WTC11 (cell line): ENCODE data around the gene EPN2. TPM values are rescaled to one million over a fixed set of nuclear protein-coding genes. Genes with fewer than 3 reads are reported as not detected.

Experiments
- ATAC-seq: fragments of 200-7000 bp; cut with Tn5 transposase; 2 replicates; pipeline ENCODE4 v1.10.0; 2021; ENCODE audit warnings: mild to moderate bottlenecking, moderate library complexity
- CTCF ChIA-PET: fragments of 300-600 bp; sonication (Branson Sonifier 250); formaldehyde crosslinking; loops from one replicate; lab custom pipeline; 2021; ENCODE audit warnings: antibody characterized with exemption; lab: Charles Lee
- POLR2A ChIA-PET: fragments of 350-600 bp; sonication (Branson Sonifier 250); formaldehyde crosslinking; loops from one replicate; lab custom pipeline; 2021; ENCODE audit warnings: antibody characterized with exemption; lab: Charles Lee
- DNase-seq: peaks from one replicate; pipeline ENCODE4 v3.0.0; 2021; ENCODE audit warnings: low spot score
- H3K27ac Mint-ChIP-seq: 2 replicates; pipeline ENCODE4 v1.8.0; 2021; ENCODE audit warnings: mixed read lengths
- H3K27me3 Mint-ChIP-seq: 2 replicates; pipeline ENCODE4 v1.8.0; 2021; ENCODE audit warnings: low read depth, mild to moderate bottlenecking, moderate library complexity, mixed read lengths
- H3K36me3 Mint-ChIP-seq: 2 replicates; pipeline ENCODE4 v1.8.0; 2021; ENCODE audit warnings: mixed read lengths
- H3K4me1 Mint-ChIP-seq: 2 replicates; pipeline ENCODE4 v1.8.0; 2022; ENCODE audit warnings: mixed read lengths
- H3K4me3 Mint-ChIP-seq: 2 replicates; pipeline ENCODE4 v1.8.0; 2021; ENCODE audit warnings: mild to moderate bottlenecking, moderate library complexity, mixed read lengths
- H3K9me3 Mint-ChIP-seq: 2 replicates; pipeline ENCODE4 v1.8.0; 2021; ENCODE audit warnings: mixed read lengths
- E2F5 ChIP-seq: sonication (generic); formaldehyde crosslinking; IDR thresholded peaks from 2 replicates; pipeline ENCODE4 v1.8.1; 2022; ENCODE audit warnings: mild to moderate bottlenecking, moderate library complexity, missing genetic modification reagents
- ELF4 ChIP-seq: sonication (generic); formaldehyde crosslinking; IDR thresholded peaks from 2 replicates; pipeline ENCODE4 v1.8.1; 2022; ENCODE audit warnings: low read depth, mild to moderate bottlenecking, moderate library complexity, missing genetic modification reagents
- FOXP4 ChIP-seq: sonication (generic); formaldehyde crosslinking; IDR thresholded peaks from 2 replicates; pipeline ENCODE4 v1.8.0; 2022; ENCODE audit warnings: mild to moderate bottlenecking, missing genetic modification reagents
- GABPB1 ChIP-seq: sonication (generic); formaldehyde crosslinking; IDR thresholded peaks from 2 replicates; pipeline ENCODE4 v1.8.1; 2023; ENCODE audit warnings: mild to moderate bottlenecking, missing genetic modification reagents
- HMGA2 ChIP-seq: fragments of 250-450 bp; sonication (Bioruptor Pico); IDR thresholded peaks from 2 replicates; pipeline ENCODE4 v1.4.0; 2021; ENCODE audit warnings: mild to moderate bottlenecking, moderate library complexity
- NFE2L1 ChIP-seq: sonication (generic); formaldehyde crosslinking; IDR thresholded peaks from 2 replicates; pipeline ENCODE4 v1.8.1; 2023; ENCODE audit warnings: missing genetic modification reagents
- PRDM15 ChIP-seq: sonication (generic); formaldehyde crosslinking; IDR thresholded peaks from 2 replicates; pipeline ENCODE4 v1.8.0; 2022; ENCODE audit warnings: missing genetic modification reagents
- SMAD4 ChIP-seq: sonication (generic); formaldehyde crosslinking; IDR thresholded peaks from 2 replicates; pipeline ENCODE4 v1.8.0; 2022; ENCODE audit warnings: mild to moderate bottlenecking, missing genetic modification reagents
- USF1 ChIP-seq: sonication (generic); formaldehyde crosslinking; IDR thresholded peaks from 2 replicates; pipeline ENCODE4 v1.8.0; 2022; ENCODE audit warnings: mild to moderate bottlenecking, missing genetic modification reagents
- ZNF121 ChIP-seq: sonication (generic); formaldehyde crosslinking; IDR thresholded peaks from 2 replicates; pipeline ENCODE4 v1.8.0; 2023; ENCODE audit warnings: missing genetic modification reagents
- ZNF423 ChIP-seq: fragments of 250-450 bp; sonication (Bioruptor Pico); IDR thresholded peaks from 2 replicates; pipeline ENCODE4 v2.1.2; 2022; ENCODE audit warnings: mild to moderate bottlenecking, moderate library complexity
- total RNA-seq: library from RNA; stranded (reverse); gene quantifications from 3 replicates; pipeline ENCODE4 v1.2.3, GENCODE V29; 2021
- TF ChIP-seq, protein P1 (sequence below): sonication (generic); formaldehyde crosslinking; IDR thresholded peaks from 2 replicates; pipeline ENCODE4 v1.8.1; 2023; ENCODE audit warnings: mild to moderate bottlenecking, moderate library complexity, missing genetic modification reagents
- TF ChIP-seq, protein P2 (sequence below): fragments of 200-600 bp; IDR thresholded peaks from 2 replicates; pipeline ENCODE4 v1.8.0; 2022; ENCODE audit warnings: antibody characterized with exemption
- TF ChIP-seq, protein P3 (sequence below): sonication (generic); formaldehyde crosslinking; IDR thresholded peaks from 2 replicates; pipeline ENCODE4 v1.8.0; 2022; ENCODE audit warnings: mild to moderate bottlenecking, missing genetic modification reagents
- TF ChIP-seq, protein P4 (sequence below): sonication (generic); formaldehyde crosslinking; IDR thresholded peaks from 2 replicates; pipeline ENCODE4 v1.8.1; 2023; ENCODE audit warnings: mild to moderate bottlenecking, missing genetic modification reagents
- TF ChIP-seq, protein P5 (sequence below): fragments of 250-450 bp; sonication (Bioruptor Pico); IDR thresholded peaks from 2 replicates; pipeline ENCODE4 v1.9.0; 2021; ENCODE audit warnings: moderate library complexity, mild to moderate bottlenecking, inconsistent platforms, borderline replicate concordance

Gene EPN2
- total RNA-seq, 1 experiment from 2014 or later, result 48.8 TPM

DNA sequence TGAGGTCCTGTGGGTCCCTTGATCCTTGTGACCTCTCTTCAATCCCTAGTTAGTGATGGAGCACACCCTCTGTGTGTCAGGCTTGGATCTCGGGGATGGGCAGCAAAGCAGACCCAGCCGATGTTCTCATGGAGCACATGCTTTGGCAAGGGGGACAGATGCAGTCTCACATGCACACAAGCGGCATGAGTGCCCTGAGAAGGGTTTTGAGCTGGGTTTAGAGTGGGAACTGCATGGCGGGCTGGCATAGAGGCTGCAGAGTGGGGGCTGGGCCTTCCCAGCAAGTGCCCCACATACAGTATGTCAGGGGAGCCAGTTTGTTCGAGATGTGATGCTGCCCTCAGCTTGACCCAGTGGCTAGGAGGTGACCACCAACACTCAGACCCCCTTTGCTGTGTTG lies 83.7 kb downstream of the EPN2 start (continued):
- no peak for TF ChIP-seq ZNF121 (CRISPR knock-in tag)
- TF ChIP-seq USF1 (CRISPR knock-in tag), result no peak
- TF ChIP-seq NFE2L1 (CRISPR knock-in tag), result no peak
- TF ChIP-seq, protein P1, sequence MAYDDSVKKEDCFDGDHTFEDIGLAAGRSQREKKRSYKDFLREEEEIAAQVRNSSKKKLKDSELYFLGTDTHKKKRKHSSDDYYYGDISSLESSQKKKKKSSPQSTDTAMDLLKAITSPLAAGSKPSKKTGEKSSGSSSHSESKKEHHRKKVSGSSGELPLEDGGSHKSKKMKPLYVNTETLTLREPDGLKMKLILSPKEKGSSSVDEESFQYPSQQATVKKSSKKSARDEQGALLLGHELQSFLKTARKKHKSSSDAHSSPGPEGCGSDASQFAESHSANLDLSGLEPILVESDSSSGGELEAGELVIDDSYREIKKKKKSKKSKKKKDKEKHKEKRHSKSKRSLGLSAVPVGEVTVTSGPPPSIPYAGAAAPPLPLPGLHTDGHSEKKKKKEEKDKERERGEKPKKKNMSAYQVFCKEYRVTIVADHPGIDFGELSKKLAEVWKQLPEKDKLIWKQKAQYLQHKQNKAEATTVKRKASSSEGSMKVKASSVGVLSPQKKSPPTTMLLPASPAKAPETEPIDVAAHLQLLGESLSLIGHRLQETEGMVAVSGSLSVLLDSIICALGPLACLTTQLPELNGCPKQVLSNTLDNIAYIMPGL (CRISPR knock-in tag), result no peak
- TF ChIP-seq E2F5 (CRISPR knock-in tag), result no peak
- no peak for TF ChIP-seq HMGA2 (CRISPR knock-in tag)
- no peak for TF ChIP-seq PRDM15 (CRISPR knock-in tag)

GRCh38 chr17:19321481-19322128 lies 84.4 kb downstream of the EPN2 start:
- CTCF ChIA-PET, result interaction anchor here (0.6 to 5.8 kb wide), 26 partner anchors 9 to 592 kb away, joined by 3 to 71 read pairs (median 6); partner anchors contain the start of genes ALDH3A2, B9D1 and MAPK7
- Mint-ChIP-seq H3K4me1 (peaks cover 23% of the 10 kb centered on the region), H3K27me3 (no peaks in the 10 kb centered on the region), H3K36me3 (peaks cover 37% of the 10 kb centered on the region), H3K27ac (peak overlapping the region; percentile 12), H3K9me3 (peaks cover 22% of the 10 kb centered on the region), H3K4me3 (no peak overlapping the region)
- DNase-seq (peak; percentile 38), ATAC-seq (peak; percentile 25)
- TF ChIP-seq, protein P2, sequence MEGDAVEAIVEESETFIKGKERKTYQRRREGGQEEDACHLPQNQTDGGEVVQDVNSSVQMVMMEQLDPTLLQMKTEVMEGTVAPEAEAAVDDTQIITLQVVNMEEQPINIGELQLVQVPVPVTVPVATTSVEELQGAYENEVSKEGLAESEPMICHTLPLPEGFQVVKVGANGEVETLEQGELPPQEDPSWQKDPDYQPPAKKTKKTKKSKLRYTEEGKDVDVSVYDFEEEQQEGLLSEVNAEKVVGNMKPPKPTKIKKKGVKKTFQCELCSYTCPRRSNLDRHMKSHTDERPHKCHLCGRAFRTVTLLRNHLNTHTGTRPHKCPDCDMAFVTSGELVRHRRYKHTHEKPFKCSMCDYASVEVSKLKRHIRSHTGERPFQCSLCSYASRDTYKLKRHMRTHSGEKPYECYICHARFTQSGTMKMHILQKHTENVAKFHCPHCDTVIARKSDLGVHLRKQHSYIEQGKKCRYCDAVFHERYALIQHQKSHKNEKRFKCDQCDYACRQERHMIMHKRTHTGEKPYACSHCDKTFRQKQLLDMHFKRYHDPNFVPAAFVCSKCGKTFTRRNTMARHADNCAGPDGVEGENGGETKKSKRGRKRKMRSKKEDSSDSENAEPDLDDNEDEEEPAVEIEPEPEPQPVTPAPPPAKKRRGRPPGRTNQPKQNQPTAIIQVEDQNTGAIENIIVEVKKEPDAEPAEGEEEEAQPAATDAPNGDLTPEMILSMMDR, result peak; percentile 43; the same call in 1 of the 2 replicates
- TF ChIP-seq, protein P3, sequence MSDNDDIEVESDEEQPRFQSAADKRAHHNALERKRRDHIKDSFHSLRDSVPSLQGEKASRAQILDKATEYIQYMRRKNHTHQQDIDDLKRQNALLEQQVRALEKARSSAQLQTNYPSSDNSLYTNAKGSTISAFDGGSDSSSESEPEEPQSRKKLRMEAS (CRISPR knock-in tag), result no peak
- POLR2A ChIA-PET, result interaction anchor here (2.3 kb wide), 1 partner anchor 57 kb away, joined by 6 read pairs; the partner anchor contains the start of gene MAPK7

- ChIA-PET POLR2A (interaction anchor here (2.3 kb wide), 1 partner anchor 56 kb away, joined by 6 read pairs; the partner anchor contains the start of gene MAPK7), CTCF (interaction anchor here (0.6 to 5.8 kb wide), 23 partner anchors 9 to 591 kb away, joined by 3 to 71 read pairs (median 6); partner anchors contain the start of genes ALDH3A2, B9D1 and MAPK7)
- H3K4me3 Mint-ChIP-seq, result no peak overlapping the region
- peaks cover 18% of the 10 kb centered on the region for H3K4me1 Mint-ChIP-seq
- no peaks in the 10 kb centered on the region for H3K27me3 Mint-ChIP-seq
- H3K9me3 Mint-ChIP-seq, result peaks cover 22% of the 10 kb centered on the region
- no peak for DNase-seq
- H3K27ac Mint-ChIP-seq, result peak overlapping the region; percentile 12
- H3K36me3 Mint-ChIP-seq, result peaks cover 39% of the 10 kb centered on the region
- ATAC-seq, result no peak
- no peak for TF ChIP-seq GABPB1 (CRISPR knock-in tag)
- TF ChIP-seq, protein P4, sequence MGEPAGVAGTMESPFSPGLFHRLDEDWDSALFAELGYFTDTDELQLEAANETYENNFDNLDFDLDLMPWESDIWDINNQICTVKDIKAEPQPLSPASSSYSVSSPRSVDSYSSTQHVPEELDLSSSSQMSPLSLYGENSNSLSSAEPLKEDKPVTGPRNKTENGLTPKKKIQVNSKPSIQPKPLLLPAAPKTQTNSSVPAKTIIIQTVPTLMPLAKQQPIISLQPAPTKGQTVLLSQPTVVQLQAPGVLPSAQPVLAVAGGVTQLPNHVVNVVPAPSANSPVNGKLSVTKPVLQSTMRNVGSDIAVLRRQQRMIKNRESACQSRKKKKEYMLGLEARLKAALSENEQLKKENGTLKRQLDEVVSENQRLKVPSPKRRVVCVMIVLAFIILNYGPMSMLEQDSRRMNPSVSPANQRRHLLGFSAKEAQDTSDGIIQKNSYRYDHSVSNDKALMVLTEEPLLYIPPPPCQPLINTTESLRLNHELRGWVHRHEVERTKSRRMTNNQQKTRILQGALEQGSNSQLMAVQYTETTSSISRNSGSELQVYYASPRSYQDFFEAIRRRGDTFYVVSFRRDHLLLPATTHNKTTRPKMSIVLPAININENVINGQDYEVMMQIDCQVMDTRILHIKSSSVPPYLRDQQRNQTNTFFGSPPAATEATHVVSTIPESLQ (CRISPR knock-in tag), result no peak
- TF ChIP-seq ELF4 (CRISPR knock-in tag), result no peak
- no peak for TF ChIP-seq FOXP4 (CRISPR knock-in tag)
- TF ChIP-seq ZNF423, result no peak
- no peak for TF ChIP-seq SMAD4 (CRISPR knock-in tag)
- TF ChIP-seq, protein P5, sequence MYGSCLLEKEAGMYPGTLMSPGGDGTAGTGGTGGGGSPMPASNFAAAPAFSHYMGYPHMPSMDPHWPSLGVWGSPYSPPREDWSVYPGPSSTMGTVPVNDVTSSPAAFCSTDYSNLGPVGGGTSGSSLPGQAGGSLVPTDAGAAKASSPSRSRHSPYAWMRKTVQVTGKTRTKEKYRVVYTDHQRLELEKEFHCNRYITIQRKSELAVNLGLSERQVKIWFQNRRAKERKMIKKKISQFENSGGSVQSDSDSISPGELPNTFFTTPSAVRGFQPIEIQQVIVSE (CRISPR knock-in tag), result no peak
These were observed 85.0 kb downstream of the EPN2 start for GRCh38 chr17:19322129-19322505.
